GM06990 (cell line): Measurements from ENCODE around the gene SOX9.

Experiments
- DNase-seq: peaks from one replicate; pipeline ENCODE4 v3.0.0-alpha.2; 2011; ENCODE audit not compliant: insufficient read length; ENCODE audit errors: extremely low read depth
- H3K27me3 ChIP-seq: replicated peaks from 2 replicates; pipeline ENCODE4 v1.6.0; 2011; ENCODE audit warnings: low read length; ENCODE audit not compliant: control insufficient read depth, insufficient read depth
- H3K36me3 ChIP-seq: 2 replicates; pipeline ENCODE4 v1.5.1; 2011; ENCODE audit warnings: low read length; ENCODE audit not compliant: control insufficient read depth, insufficient read depth
- H3K4me3 ChIP-seq: replicated peaks from 2 replicates; pipeline ENCODE4 v1.5.1; 2011; ENCODE audit warnings: low read depth, mild to moderate bottlenecking, control low read depth, low read length
- CTCF ChIP-seq: IDR thresholded peaks from 2 replicates; pipeline ENCODE4 v1.5.1; 2011; ENCODE audit warnings: low read length, control low read depth, mild to moderate bottlenecking, inconsistent platforms; ENCODE audit not compliant: insufficient read depth, poor library complexity, severe bottlenecking

Gene SOX9

GRCh38 chr17:72104164-72104862, 16.5 kb upstream of the SOX9 start:
- Histone ChIP-seq H3K27me3 (no peaks in the 10 kb centered on the region), H3K36me3 (no peaks in the 10 kb centered on the region), H3K4me3 (no peak overlapping the region)
- DNase-seq, result no peak
- no peak for TF ChIP-seq CTCF

- H3K4me3 ChIP-seq, result no peak overlapping the region
- no peak for DNase-seq
- TF ChIP-seq CTCF, result no peak
- no peaks in the 10 kb centered on the region for H3K27me3 ChIP-seq
- no peaks in the 10 kb centered on the region for H3K36me3 ChIP-seq
Measured at GRCh38 chr17:72104863-72105234, 16.0 kb upstream of the SOX9 start.

- TF ChIP-seq CTCF, result no peak
- H3K36me3 ChIP-seq, result no peaks in the 10 kb centered on the region
- no peak overlapping the region for H3K4me3 ChIP-seq
- DNase-seq, result no peak
- no peaks in the 10 kb centered on the region; the same call in 1 of the 2 replicates for H3K27me3 ChIP-seq
Measured at GRCh38 chr17:72107100-72107499, 13.7 kb upstream of the SOX9 start.

- TF ChIP-seq CTCF, result no peak
- Histone ChIP-seq H3K27me3 (no peaks in the 10 kb centered on the region; the same call in 1 of the 2 replicates), H3K36me3 (no peaks in the 10 kb centered on the region), H3K4me3 (no peak overlapping the region)
- DNase-seq, result no peak
Measured at GRCh38 chr17:72110231-72110941, 10.4 kb upstream of the SOX9 start.

GRCh38 chr17:72110942-72111318, 9.9 kb upstream of the SOX9 start:
- no peak for TF ChIP-seq CTCF
- Histone ChIP-seq H3K4me3 (no peak overlapping the region), H3K36me3 (no peaks in the 10 kb centered on the region), H3K27me3 (no peaks in the 10 kb centered on the region; the same call in 1 of the 2 replicates)
- no peak for DNase-seq
